Measurements from ENCODE around the gene SNX32. TPM values are rescaled to one million over a fixed set of nuclear protein-coding genes. Genes with fewer than 3 reads are reported as not detected.

The SNX32 gene
- polyA plus RNA-seq, 12 donors: 0.84 to 3.2 (median 1.2) TPM; not detected in 2

GRCh38 chr11:65796726-65797601 is 36.8 kb upstream of the SNX32 start:
- no peak for DNase-seq

GRCh38 chr11:65797711-65798110 is 36.1 kb upstream of the SNX32 start:
- no peak for DNase-seq

GRCh38 chr11:65798882-65799281 is 34.9 kb upstream of the SNX32 start:
- DNase-seq: no peak

- DNase-seq: no peak
These were observed 32.4 kb upstream of the SNX32 start for GRCh38 chr11:65801153-65801987.

GRCh38 chr11:65802841-65803240 is 30.9 kb upstream of the SNX32 start:
- no peak for DNase-seq

GRCh38 chr11:65803797-65804492 is 29.8 kb upstream of the SNX32 start:
- no peak for DNase-seq

GRCh38 chr11:65806979-65807378 is 26.8 kb upstream of the SNX32 start:
- DNase-seq: no peak

GRCh38 chr11:65808744-65809341 is 24.9 kb upstream of the SNX32 start:
- DNase-seq: no peak

- DNase-seq: no peak
These were observed 24.3 kb upstream of the SNX32 start for GRCh38 chr11:65809496-65809895.

- no peak for DNase-seq
These were observed 23.5 kb upstream of the SNX32 start for GRCh38 chr11:65810046-65810868.

- no peak for DNase-seq
These were observed 21.8 kb upstream of the SNX32 start for GRCh38 chr11:65811764-65812475.

- DNase-seq: no peak
These were observed 19.4 kb upstream of the SNX32 start for GRCh38 chr11:65814131-65814985.

GRCh38 chr11:65814986-65815565 is 18.7 kb upstream of the SNX32 start:
- no peak for DNase-seq

- no peak for DNase-seq
These were observed 17.1 kb upstream of the SNX32 start for GRCh38 chr11:65816696-65817095.

GRCh38 chr11:65817312-65817834 is 16.4 kb upstream of the SNX32 start:
- DNase-seq: no peak

- DNase-seq: peak; percentile 93
These were observed 15.7 kb upstream of the SNX32 start for GRCh38 chr11:65817835-65818680.

- no peak for DNase-seq
These were observed 12.7 kb upstream of the SNX32 start for GRCh38 chr11:65821107-65821506.

All from muscle of arm (tissue), 12 donors.